CD14-positive monocyte (primary cell): ENCODE data around the gene ENOSF1. TPM values are rescaled to one million over a fixed set of nuclear protein-coding genes. Genes with fewer than 3 reads are reported as not detected.

Experiments
- DNase-seq, 3 donors: peaks; one replicate each; pipeline ENCODE4 v3.0.0-alpha.2; 2011 to 2022
- H2AFZ ChIP-seq: 2 replicates; pipeline ENCODE4 v1.6.0; 2012; ENCODE audit warnings: mild to moderate bottlenecking, low read depth, low read length, inconsistent platforms; ENCODE audit not compliant: insufficient read depth, poor library complexity, severe bottlenecking
- H3K27ac ChIP-seq, 2 donors: 1 replicate in 1 of 2; 2 replicates in 1 of 2; pipeline ENCODE4 v1.5.1; 2012 to 2013; ENCODE audit warnings: low read length in 2 of 2, control low read depth in 1 of 2, inconsistent platforms in 1 of 2, low read depth in 1 of 2, mild to moderate bottlenecking in 1 of 2
- H3K27me3 ChIP-seq, 2 donors: one replicate each; pipeline versions ENCODE4 v1.6.0 to v1.6.1; 2011 to 2013; ENCODE audit warnings: low read length in 2 of 2; ENCODE audit not compliant: control insufficient read depth in 2 of 2, insufficient read depth in 2 of 2
- H3K36me3 ChIP-seq, 2 donors: replicated peaks in 1 of 2; 1 replicate in 1 of 2; 2 replicates in 1 of 2; pipeline versions ENCODE4 v1.5.1 to v1.6.1; 2012 to 2013; ENCODE audit warnings: low read length in 2 of 2, control low read depth in 1 of 2, inconsistent platforms in 1 of 2, mild to moderate bottlenecking in 1 of 2; ENCODE audit not compliant: insufficient read depth in 2 of 2, control insufficient read depth in 1 of 2
- H3K4me1 ChIP-seq, 2 donors: 1 replicate in 1 of 2; 2 replicates in 1 of 2; pipeline versions ENCODE4 v1.5.1 to v1.6.1; 2012 to 2013; ENCODE audit warnings: low read length in 2 of 2, control low read depth in 1 of 2, inconsistent platforms in 1 of 2, mild to moderate bottlenecking in 1 of 2, moderate library complexity in 1 of 2; ENCODE audit not compliant: insufficient read depth in 2 of 2, control insufficient read depth in 1 of 2
- H3K4me2 ChIP-seq: replicated peaks from 2 replicates; pipeline ENCODE3; 2012; ENCODE audit warnings: low read length, moderate library complexity, mild to moderate bottlenecking; ENCODE audit not compliant: poor library complexity, severe bottlenecking; ENCODE audit errors: extremely low read depth
- H3K4me3 ChIP-seq, 3 experiments: fragments of 200-600 bp in 1 of 3; sonication (generic) in 1 of 3; replicated peaks in 1 of 3; 1 replicate in 2 of 3; 2 replicates in 1 of 3; pipeline ENCODE4 v1.5.1; 2011 to 2013; ENCODE audit warnings: low read length in 3 of 3, mild to moderate bottlenecking in 3 of 3, control low read depth in 2 of 3, low read depth in 2 of 3, inconsistent platforms in 1 of 3, moderate library complexity in 1 of 3
- H3K79me2 ChIP-seq: 2 replicates; pipeline ENCODE4 v1.6.0; 2012; ENCODE audit warnings: mild to moderate bottlenecking, control low read depth, inconsistent platforms, low read length, moderate library complexity; ENCODE audit not compliant: insufficient read depth
- H3K9ac ChIP-seq: 2 replicates; pipeline ENCODE4 v1.6.0; 2017; ENCODE audit warnings: low read length, mild to moderate bottlenecking; ENCODE audit not compliant: insufficient read depth, poor library complexity, severe bottlenecking
- H3K9me3 ChIP-seq, 2 donors: replicated peaks in 1 of 2; 1 replicate in 1 of 2; 2 replicates in 1 of 2; pipeline versions ENCODE4 v1.5.1 to v1.6.1; 2012 to 2013; ENCODE audit warnings: low read length in 2 of 2, control low read depth in 1 of 2; ENCODE audit not compliant: control insufficient read depth in 1 of 2, insufficient read depth in 1 of 2
- H4K20me1 ChIP-seq: 2 replicates; pipeline ENCODE4 v1.6.0; 2012; ENCODE audit warnings: mild to moderate bottlenecking, low read length, control low read depth, moderate library complexity; ENCODE audit not compliant: insufficient read depth
- H3K27ac Mint-ChIP-seq, 7 donors: one replicate each; pipeline ENCODE4 v1.8.0; 2020; ENCODE audit warnings: mild to moderate bottlenecking in 7 of 7, mixed read lengths in 7 of 7, moderate library complexity in 6 of 7, inconsistent platforms in 2 of 7
- H3K27me3 Mint-ChIP-seq, 3 donors: one replicate each; pipeline ENCODE4 v1.8.0; 2021 to 2022; ENCODE audit warnings: low read depth in 3 of 3, mild to moderate bottlenecking in 3 of 3, mixed read lengths in 3 of 3, moderate library complexity in 3 of 3, inconsistent platforms in 1 of 3
- H3K36me3 Mint-ChIP-seq, 2 donors: one replicate each; pipeline ENCODE4 v1.8.0; 2020; ENCODE audit warnings: mixed read lengths in 2 of 2, inconsistent platforms in 1 of 2, mild to moderate bottlenecking in 1 of 2
- H3K4me1 Mint-ChIP-seq: one replicate; pipeline ENCODE4 v1.8.0; 2020; ENCODE audit warnings: mild to moderate bottlenecking, mixed read lengths
- H3K4me3 Mint-ChIP-seq, 2 donors: one replicate each; pipeline ENCODE4 v1.8.0; 2020; ENCODE audit warnings: mild to moderate bottlenecking in 2 of 2, mixed read lengths in 2 of 2, moderate library complexity in 1 of 2
- H3K9me3 Mint-ChIP-seq, 7 donors: one replicate each; pipeline ENCODE4 v1.8.0; 2020 to 2022; ENCODE audit warnings: mixed read lengths in 7 of 7, mild to moderate bottlenecking in 6 of 7, moderate library complexity in 6 of 7, inconsistent platforms in 2 of 7
- CTCF ChIP-seq: fragments of 200-600 bp; IDR thresholded peaks from one replicate; pipeline ENCODE4 v1.8.0; 2022; ENCODE audit warnings: antibody characterized with exemption, mild to moderate bottlenecking
- WGBS: methylation state at CpG from one replicate; pipeline ENCODE4 v1.1.5; 2013; ENCODE audit warnings: missing lambda C conversion rate; ENCODE audit not compliant: insufficient coverage; 5-methylcytosine and 5-hydroxymethylcytosine counted together
- intact Hi-C, 2 donors: fragments of 100-400 bp; cut with micrococcal nuclease; formaldehyde crosslinking; loops; one replicate each; pipeline versions ENCODE4 v1.15.0 to v1.15.1; 2023
- polyA plus RNA-seq, 3 donors: library from polyadenylated mRNA; depleted of rRNA in 1 of 3; unstranded in 2 of 3; stranded (reverse) in 1 of 3; fragments of 300-500 nt in 2 of 3; fragments of >200 nt in 1 of 3; fragmentation: Illumina TruSeq in 2 of 3; gene quantifications; 1 replicate in 2 of 3; 2 replicates in 1 of 3; pipeline ENCODE4 v1.2.3, GENCODE V29; 2012 to 2021

ENOSF1 gene
- polyA plus RNA-seq, 3 donors: 2.2 to 11.6 (median 2.3) TPM

- Histone ChIP-seq H3K4me1 (no peaks in the 10 kb centered on the region), H3K27ac (no peak overlapping the region), H3K27me3 (no peaks in the 10 kb centered on the region), H2AFZ (no peak overlapping the region), H3K36me3 (peaks cover 32 to 87% of the 10 kb centered on the region in 2 donors), H3K4me2 (no peak overlapping the region), H3K4me3 (no peak overlapping the region), H4K20me1 (no peaks in the 10 kb centered on the region), H3K79me2 (peaks cover 24% of the 10 kb centered on the region), H3K9ac (no peak overlapping the region), H3K9me3 (no peaks in the 10 kb centered on the region)
- Mint-ChIP-seq H3K36me3 (peaks cover 65 to 78% of the 10 kb centered on the region in 2 donors), H3K27ac (peak overlapping the region in 2 of 7 donors; percentile 2 to 69), H3K4me3 (no peak overlapping the region), H3K9me3 (peaks cover 0 to 2% (median 0%) of the 10 kb centered on the region in 7 donors), H3K4me1 (no peaks in the 10 kb centered on the region), H3K27me3 (no peaks in the 10 kb centered on the region)
- intact Hi-C loops: loop anchor here in 1 of 2 donors (5.0 kb wide), 1 partner anchor 42 kb away; the partner anchor contains the start of gene ENOSF1
- WGBS: 82% methylated on average over 5 of the region's 11 CpGs
- no peak for TF ChIP-seq CTCF
- no peak for DNase-seq
Measured at GRCh38 chr18:670522-670921, 41.9 kb downstream of the ENOSF1 start.

GRCh38 chr18:669077-669476, 43.4 kb downstream of the ENOSF1 start:
- Histone ChIP-seq H3K9ac (no peak overlapping the region), H3K4me1 (no peaks in the 10 kb centered on the region), H3K27ac (no peak overlapping the region), H4K20me1 (no peaks in the 10 kb centered on the region), H3K36me3 (peaks cover 32 to 73% of the 10 kb centered on the region in 2 donors), H3K4me2 (no peak overlapping the region), H3K4me3 (no peak overlapping the region), H3K79me2 (peaks cover 24% of the 10 kb centered on the region), H3K27me3 (no peaks in the 10 kb centered on the region), H2AFZ (no peak overlapping the region), H3K9me3 (no peaks in the 10 kb centered on the region)
- H3K36me3 Mint-ChIP-seq: peaks cover 58 to 70% of the 10 kb centered on the region in 2 donors
- H3K4me3 Mint-ChIP-seq: no peak overlapping the region
- intact Hi-C loops: no loop called here
- H3K4me1 Mint-ChIP-seq: no peaks in the 10 kb centered on the region
- peaks cover 0 to 2% (median 0%) of the 10 kb centered on the region in 7 donors for H3K9me3 Mint-ChIP-seq
- no peak overlapping the region for H3K27ac Mint-ChIP-seq
- 60% methylated on average over 1 of the region's 8 CpGs for WGBS
- H3K27me3 Mint-ChIP-seq: no peaks in the 10 kb centered on the region
- TF ChIP-seq CTCF: no peak
- DNase-seq: no peak
